ENCODE data around the gene UBE2L3.
A peak's percentile ranks its signal among the peaks of the same experiment; 100 is the strongest.

UBE2L3 gene

GRCh38 chr22:21628386-21629254 lies 61.1 kb downstream of the UBE2L3 start:
- Histone ChIP-seq H3K27me3 (ENCODE audit: insufficient read depth, low read length, poor library complexity) (no peaks in the 10 kb centered on the region), H3K36me3 (ENCODE audit: insufficient read depth, low read length) (peaks cover 45% of the 10 kb centered on the region), H3K79me2 (ENCODE audit: insufficient read depth, low read length) (peaks cover 59% of the 10 kb centered on the region), H3K4me3 (ENCODE audit: low read depth in 1 of 2, low read length in 2 of 2) (peak overlapping the region; percentile 66 to 87; a peak in 3 of 4 replicates), H4K20me1 (ENCODE audit: insufficient read depth, low read length) (peaks cover 50% of the 10 kb centered on the region), H3K4me2 (ENCODE audit: insufficient read depth, low read length) (peak overlapping the region; percentile 92), H2AFZ (ENCODE audit: low read depth, low read length) (peak overlapping the region; percentile 70; the same call in 1 of the 2 replicates), H3K27ac (ENCODE audit: low read length) (peak overlapping the region; percentile 90), H3K4me1 (ENCODE audit: insufficient read depth, low read length) (peaks cover 60% of the 10 kb centered on the region), H3K9ac (ENCODE audit: low read depth, low read length) (peak overlapping the region; percentile 89), H3K9me3 (ENCODE audit: insufficient read depth, low read length, severe bottlenecking) (no peaks in the 10 kb centered on the region)
- no peak for DNase-seq
- ATAC-seq (ENCODE audit: insufficient read depth, low read depth) = no peak
- TF ChIP-seq, protein P1, sequence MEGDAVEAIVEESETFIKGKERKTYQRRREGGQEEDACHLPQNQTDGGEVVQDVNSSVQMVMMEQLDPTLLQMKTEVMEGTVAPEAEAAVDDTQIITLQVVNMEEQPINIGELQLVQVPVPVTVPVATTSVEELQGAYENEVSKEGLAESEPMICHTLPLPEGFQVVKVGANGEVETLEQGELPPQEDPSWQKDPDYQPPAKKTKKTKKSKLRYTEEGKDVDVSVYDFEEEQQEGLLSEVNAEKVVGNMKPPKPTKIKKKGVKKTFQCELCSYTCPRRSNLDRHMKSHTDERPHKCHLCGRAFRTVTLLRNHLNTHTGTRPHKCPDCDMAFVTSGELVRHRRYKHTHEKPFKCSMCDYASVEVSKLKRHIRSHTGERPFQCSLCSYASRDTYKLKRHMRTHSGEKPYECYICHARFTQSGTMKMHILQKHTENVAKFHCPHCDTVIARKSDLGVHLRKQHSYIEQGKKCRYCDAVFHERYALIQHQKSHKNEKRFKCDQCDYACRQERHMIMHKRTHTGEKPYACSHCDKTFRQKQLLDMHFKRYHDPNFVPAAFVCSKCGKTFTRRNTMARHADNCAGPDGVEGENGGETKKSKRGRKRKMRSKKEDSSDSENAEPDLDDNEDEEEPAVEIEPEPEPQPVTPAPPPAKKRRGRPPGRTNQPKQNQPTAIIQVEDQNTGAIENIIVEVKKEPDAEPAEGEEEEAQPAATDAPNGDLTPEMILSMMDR (IDR thresholded peaks at IDR 0.05; ENCODE audit: borderline replicate concordance, extremely low read depth, low read length, poor library complexity, severe bottlenecking) = no peak
- no peak for TF ChIP-seq EZH2 (IDR thresholded peaks at IDR 0.05; ENCODE audit: borderline replicate concordance, low read depth, low read length, severe bottlenecking)

GRCh38 chr22:21629255-21630149 lies 62.0 kb downstream of the UBE2L3 start, which contains the start of gene YDJC:
TSS of gene YDJC (minus strand) at chr22:21630022. CDS start at chr22:21630014, 8 bp downstream.
- Histone ChIP-seq H3K4me2 (ENCODE audit: insufficient read depth, low read length) (peak within 1 kb of the TSS; percentile 92), H2AFZ (ENCODE audit: low read depth, low read length) (peak within 1 kb of the TSS; percentile 70), H3K36me3 (ENCODE audit: insufficient read depth, low read length) (peaks cover 41% of the 10 kb centered on the region), H4K20me1 (ENCODE audit: insufficient read depth, low read length) (peaks cover 41% of the 10 kb centered on the region), H3K79me2 (ENCODE audit: insufficient read depth, low read length) (peaks cover 51% of the 10 kb centered on the region), H3K27ac (ENCODE audit: low read length) (peak within 1 kb of the TSS; percentile 90), H3K9ac (ENCODE audit: low read depth, low read length) (peak within 1 kb of the TSS; percentile 89), H3K4me1 (ENCODE audit: insufficient read depth, low read length) (peaks cover 61% of the 10 kb centered on the region), H3K4me3 (ENCODE audit: low read depth in 1 of 2, low read length in 2 of 2) (peak within 1 kb of the TSS; percentile 66 to 87; a peak in 3 of 4 replicates), H3K9me3 (ENCODE audit: insufficient read depth, low read length, severe bottlenecking) (no peaks in the 10 kb centered on the region), H3K27me3 (ENCODE audit: insufficient read depth, low read length, poor library complexity) (no peaks in the 10 kb centered on the region)
- ATAC-seq (ENCODE audit: insufficient read depth, low read depth) (peak; percentile 61), DNase-seq (peak; percentile 94)
- no peak for TF ChIP-seq EZH2 (IDR thresholded peaks at IDR 0.05; ENCODE audit: borderline replicate concordance, low read depth, low read length, severe bottlenecking)
- TF ChIP-seq, protein P1 (IDR thresholded peaks at IDR 0.05; ENCODE audit: borderline replicate concordance, extremely low read depth, low read length, poor library complexity, severe bottlenecking) = peak; percentile 87

GRCh38 chr22:21631025-21631424 lies 63.5 kb downstream of the UBE2L3 start:
- no peak overlapping the region for H3K9ac ChIP-seq (ENCODE audit: low read depth, low read length)

More at GRCh38 chr22:21631025-21631424, 63.5 kb downstream of the UBE2L3 start:
- no peak overlapping the region for H3K27ac ChIP-seq (ENCODE audit: low read length)
- no peak for ATAC-seq (ENCODE audit: insufficient read depth, low read depth)
- H2AFZ ChIP-seq (ENCODE audit: low read depth, low read length) = no peak overlapping the region
- TF ChIP-seq EZH2 (IDR thresholded peaks at IDR 0.05; ENCODE audit: borderline replicate concordance, low read depth, low read length, severe bottlenecking) = no peak
- TF ChIP-seq, protein P1 (IDR thresholded peaks at IDR 0.05; ENCODE audit: borderline replicate concordance, extremely low read depth, low read length, poor library complexity, severe bottlenecking) = no peak
- no peak overlapping the region for H3K4me2 ChIP-seq (ENCODE audit: insufficient read depth, low read length)
- peaks cover 34% of the 10 kb centered on the region for H3K36me3 ChIP-seq (ENCODE audit: insufficient read depth, low read length)
- peaks cover 39% of the 10 kb centered on the region for H3K79me2 ChIP-seq (ENCODE audit: insufficient read depth, low read length)
- H3K27me3 ChIP-seq (ENCODE audit: insufficient read depth, low read length, poor library complexity) = no peaks in the 10 kb centered on the region
- H3K4me1 ChIP-seq (ENCODE audit: insufficient read depth, low read length) = peaks cover 61% of the 10 kb centered on the region
- H3K4me3 ChIP-seq (ENCODE audit: low read depth in 1 of 2, low read length in 2 of 2) = no peak overlapping the region
- peaks cover 31% of the 10 kb centered on the region for H4K20me1 ChIP-seq (ENCODE audit: insufficient read depth, low read length)
- no peak for DNase-seq
- H3K9me3 ChIP-seq (ENCODE audit: insufficient read depth, low read length, severe bottlenecking) = no peaks in the 10 kb centered on the region
